NB4 (cell line): ENCODE data around the gene FBXL13.

Source experiments
- CTCF ChIP-seq: IDR thresholded peaks from one replicate; pipeline ENCODE4 v1.5.1; 2012; ENCODE audit warnings: low read depth, low read length
- MYC ChIP-seq: IDR thresholded peaks from 2 replicates; pipeline ENCODE4 v1.6.1; 2011; ENCODE audit warnings: low read depth, low read length
- POLR2A ChIP-seq: IDR thresholded peaks from 2 replicates; pipeline ENCODE4 v1.6.1; 2011; ENCODE audit warnings: mild to moderate bottlenecking; ENCODE audit not compliant: insufficient read length; ENCODE audit errors: extremely low read depth
- TF ChIP-seq, protein P1 (sequence below): IDR thresholded peaks from 2 replicates; pipeline ENCODE4 v1.6.1; 2011; ENCODE audit warnings: low read depth, low read length

DNA sequence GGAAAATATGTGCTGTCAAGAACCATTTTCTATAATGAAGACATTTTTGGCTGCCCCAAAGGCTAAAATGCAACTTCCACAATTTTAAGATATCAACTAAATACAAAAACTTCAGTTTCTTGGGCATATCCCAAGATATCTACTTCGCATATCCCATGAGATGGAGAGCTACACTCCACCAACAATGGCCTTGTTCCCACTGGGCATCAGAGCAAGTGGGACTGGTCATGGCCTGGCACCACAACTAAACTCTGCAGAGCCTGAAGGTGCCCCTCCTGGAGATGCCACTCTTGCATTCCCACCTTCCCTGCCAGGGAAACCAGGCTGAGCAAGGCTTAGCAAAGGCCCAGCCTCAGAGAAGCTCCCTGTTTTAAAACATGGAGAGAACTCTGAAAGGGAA is 237.6 kb downstream of the FBXL13 start:
- TF ChIP-seq CTCF (no peak), POLR2A (no peak), MYC (no peak)
- TF ChIP-seq, protein P1, sequence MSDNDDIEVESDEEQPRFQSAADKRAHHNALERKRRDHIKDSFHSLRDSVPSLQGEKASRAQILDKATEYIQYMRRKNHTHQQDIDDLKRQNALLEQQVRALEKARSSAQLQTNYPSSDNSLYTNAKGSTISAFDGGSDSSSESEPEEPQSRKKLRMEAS: no peak
